Mesenteric fat pad (tissue), 1 donor: ENCODE results near the gene ZBED2. TPM values are rescaled to one million over a fixed set of nuclear protein-coding genes. Genes with fewer than 3 reads are reported as not detected.
"Not testable (repeated sequence)": the region's sequence is repeated elsewhere in the genome, so short reads cannot be mapped to it uniquely, and the experiment has no call there.

Experiments used
- DNase-seq: peaks from one replicate; pipeline ENCODE4 v3.0.0-alpha.2; 2020; ENCODE audit warnings: low spot score
- total RNA-seq: library from RNA; stranded (reverse); fragmentation: NEBNext Ultra II Directional; extraction: Animal tissue kit (Norgen Biotek cat#: 25700); gene quantifications from one replicate; pipeline ENCODE4 v1.2.1, GENCODE V29; 2021
- donor health status: DM: yes; HTN: yes; CAD: no.

Gene ZBED2
- total RNA-seq, 1 donor from 2014 or later, result not detected

- DNase-seq, result no peak
Observed at GRCh38 chr3:111577113-111577512, 18.0 kb downstream of the ZBED2 start.

- DNase-seq, result no peak
Observed at GRCh38 chr3:111571907-111572460, 23.2 kb downstream of the ZBED2 start.

GRCh38 chr3:111571282-111571681, 23.9 kb downstream of the ZBED2 start:
- DNase-seq, result no peak

GRCh38 chr3:111570404-111571030, 24.6 kb downstream of the ZBED2 start:
- DNase-seq, result no peak

GRCh38 chr3:111568911-111569310, 26.2 kb downstream of the ZBED2 start:
- no peak for DNase-seq

GRCh38 chr3:111568355-111568754, 26.8 kb downstream of the ZBED2 start:
- no peak for DNase-seq

GRCh38 chr3:111566844-111567243, 28.3 kb downstream of the ZBED2 start:
- no peak for DNase-seq

- DNase-seq, result not testable (repeated sequence)
Observed at GRCh38 chr3:111561902-111562301, 33.2 kb downstream of the ZBED2 start.

GRCh38 chr3:111548756-111549155, 46.4 kb downstream of the ZBED2 start:
- no peak for DNase-seq

- DNase-seq, result no peak
Observed at GRCh38 chr3:111548092-111548491, 47.1 kb downstream of the ZBED2 start.

- DNase-seq, result no peak
Observed at GRCh38 chr3:111547631-111548030, 47.5 kb downstream of the ZBED2 start.

- no peak for DNase-seq
Observed at GRCh38 chr3:111545349-111545748, 49.8 kb downstream of the ZBED2 start.

Other genes starting within 250 kb of the ZBED2 start
- gene CD96, start 53.1 kb downstream of the ZBED2 start, total RNA-seq, result 6.9 TPM
- gene PLCXD2, start 79.3 kb upstream of the ZBED2 start, total RNA-seq, result 0.64 TPM